Naive thymus-derived CD4-positive, alpha-beta T cell (primary cell): ENCODE measurements around the gene RASSF8. TPM values are rescaled to one million over a fixed set of nuclear protein-coding genes. Genes with fewer than 3 reads are reported as not detected.

ENCODE experiments used
- ATAC-seq: fragments of 150-1000 bp; cut with Tn5 transposase; 2 replicates; pipeline ENCODE4 v1.10.0; 2021; ENCODE audit warnings: mild to moderate bottlenecking, moderate library complexity
- CTCF ChIA-PET: fragments of 350-600 bp; sonication (Branson Sonifier 250); formaldehyde crosslinking; loops from one replicate; lab custom pipeline; 2021; ENCODE audit warnings: antibody characterized with exemption; lab: Charles Lee
- POLR2A ChIA-PET: fragments of 350-600 bp; sonication (Branson Sonifier 250); formaldehyde crosslinking; loops from one replicate; lab custom pipeline; 2021; ENCODE audit warnings: antibody characterized with exemption, inconsistent platforms; lab: Charles Lee
- DNase-seq, 9 donors: peaks; one replicate each; pipeline versions ENCODE4 v3.0.0 to v3.0.0-alpha.2; 2020 to 2022; ENCODE audit warnings: mixed read lengths in 1 of 9
- H3K27ac ChIP-seq: one replicate; pipeline ENCODE4 v1.7.0; 2013; ENCODE audit warnings: mild to moderate bottlenecking, low read depth, low read length, moderate library complexity
- H3K27me3 ChIP-seq, 2 donors: one replicate each; pipeline ENCODE4 v1.7.0; 2013; ENCODE audit warnings: low read length in 2 of 2, mild to moderate bottlenecking in 2 of 2, moderate library complexity in 2 of 2; ENCODE audit not compliant: control insufficient read depth in 2 of 2, insufficient read depth in 2 of 2
- H3K36me3 ChIP-seq, 3 experiments: 1 replicate in 2 of 3; 2 replicates in 1 of 3; pipeline ENCODE4 v1.7.0; 2013; ENCODE audit warnings: low read length in 3 of 3, mild to moderate bottlenecking in 3 of 3, moderate library complexity in 1 of 3; ENCODE audit not compliant: insufficient read depth in 3 of 3, control insufficient read depth in 2 of 3
- H3K4me1 ChIP-seq, 2 donors: one replicate each; pipeline ENCODE4 v1.7.0; 2013; ENCODE audit warnings: low read length in 2 of 2, mild to moderate bottlenecking in 2 of 2, moderate library complexity in 1 of 2; ENCODE audit not compliant: control insufficient read depth in 2 of 2, insufficient read depth in 2 of 2
- H3K4me3 ChIP-seq: 2 replicates; pipeline ENCODE4 v1.7.0; 2013; ENCODE audit warnings: mild to moderate bottlenecking, low read length
- H3K9me3 ChIP-seq, 3 experiments: 1 replicate in 2 of 3; 2 replicates in 1 of 3; pipeline ENCODE4 v1.7.0; 2013; ENCODE audit warnings: low read length in 3 of 3; ENCODE audit not compliant: control insufficient read depth in 2 of 3
- H3K27ac Mint-ChIP-seq, 9 donors: one replicate each; pipeline ENCODE4 v1.8.0; 2020 to 2022; ENCODE audit warnings: mixed read lengths in 9 of 9, mild to moderate bottlenecking in 8 of 9, moderate library complexity in 5 of 9, inconsistent platforms in 2 of 9
- H3K27me3 Mint-ChIP-seq, 5 donors: one replicate each; pipeline ENCODE4 v1.8.0; 2021 to 2022; ENCODE audit warnings: mixed read lengths in 5 of 5, mild to moderate bottlenecking in 1 of 5
- H3K36me3 Mint-ChIP-seq, 5 donors: one replicate each; pipeline ENCODE4 v1.8.0; 2020 to 2022; ENCODE audit warnings: mixed read lengths in 5 of 5, mild to moderate bottlenecking in 3 of 5, inconsistent platforms in 1 of 5
- H3K4me1 Mint-ChIP-seq, 7 donors: one replicate each; pipeline ENCODE4 v1.8.0; 2020 to 2022; ENCODE audit warnings: mixed read lengths in 7 of 7, mild to moderate bottlenecking in 3 of 7, inconsistent platforms in 1 of 7
- H3K4me3 Mint-ChIP-seq, 10 donors: one replicate each; pipeline ENCODE4 v1.8.0; 2020 to 2022; ENCODE audit warnings: mild to moderate bottlenecking in 10 of 10, mixed read lengths in 10 of 10, moderate library complexity in 6 of 10, inconsistent platforms in 2 of 10
- H3K9me3 Mint-ChIP-seq, 11 donors: one replicate each; pipeline ENCODE4 v1.8.0; 2020 to 2022; ENCODE audit warnings: mixed read lengths in 11 of 11, mild to moderate bottlenecking in 4 of 11, inconsistent platforms in 1 of 11, moderate library complexity in 1 of 11
- intact Hi-C, 2 donors: fragments of 100-400 bp; cut with micrococcal nuclease; formaldehyde crosslinking; loops; one replicate each; pipeline ENCODE4 v1.15.1; 2023
- polyA plus RNA-seq, 2 donors: library from polyadenylated mRNA; unstranded; fragments of 300-500 nt; fragmentation: Illumina TruSeq; gene quantifications; one replicate each; pipeline ENCODE4 v1.2.3, GENCODE V29; 2021
- total RNA-seq, 6 experiments: library from RNA in 5 of 6; stranded (reverse) in 5 of 6; gene quantifications; 1 replicate in 5 of 6; 2 replicates in 1 of 6; pipeline ENCODE4 v1.2.3 and lab custom pipeline; 2021 to 2026

RASSF8 gene, protein sequence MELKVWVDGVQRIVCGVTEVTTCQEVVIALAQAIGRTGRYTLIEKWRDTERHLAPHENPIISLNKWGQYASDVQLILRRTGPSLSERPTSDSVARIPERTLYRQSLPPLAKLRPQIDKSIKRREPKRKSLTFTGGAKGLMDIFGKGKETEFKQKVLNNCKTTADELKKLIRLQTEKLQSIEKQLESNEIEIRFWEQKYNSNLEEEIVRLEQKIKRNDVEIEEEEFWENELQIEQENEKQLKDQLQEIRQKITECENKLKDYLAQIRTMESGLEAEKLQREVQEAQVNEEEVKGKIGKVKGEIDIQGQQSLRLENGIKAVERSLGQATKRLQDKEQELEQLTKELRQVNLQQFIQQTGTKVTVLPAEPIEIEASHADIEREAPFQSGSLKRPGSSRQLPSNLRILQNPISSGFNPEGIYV
- total RNA-seq (under 1 TPM in 3 of 5 experiments, not detected in 2; 0.10 to 0.64 (median 0.27) TPM), polyA plus RNA-seq (under 1 TPM in 1 of 2 donors, not detected in 1; 0.03 TPM), total RNA-seq (lab: John Stamatoyannopoulos, UW) (0.94 reads per million)

GRCh38 chr12:25958428-25959070 is at the start of gene RASSF8:
TSS of gene RASSF8 (plus strand) at chr12:25958682. CDS start at chr12:26055344, 96,662 bp downstream.
- ChIA-PET POLR2A (no interaction called here), CTCF (no interaction called here)
- Histone ChIP-seq H3K9me3 (no peaks in the 10 kb centered on the region), H3K27ac (no peak within 1 kb of the TSS), H3K4me1 (peaks cover 4 to 5% of the 10 kb centered on the region in 2 donors), H3K36me3 (no peaks in the 10 kb centered on the region), H3K4me3 (peak within 1 kb of the TSS; percentile 40), H3K27me3 (peaks cover 0 to 3% of the 10 kb centered on the region in 2 donors)
- peak in 4 of 9 donors; percentile 1 to 48 (median 20) for DNase-seq
- H3K9me3 Mint-ChIP-seq = peaks cover 0 to 4% (median 0%) of the 10 kb centered on the region in 11 donors
- H3K4me3 Mint-ChIP-seq = peak within 1 kb of the TSS; percentile 75 to 90 (median 83)
- H3K4me1 Mint-ChIP-seq = peaks cover 12 to 27% (median 21%) of the 10 kb centered on the region in 7 donors
- peaks cover 67 to 83% (median 74%) of the 10 kb centered on the region in 5 donors for H3K27me3 Mint-ChIP-seq
- peak; percentile 65 for ATAC-seq
- intact Hi-C loops = loop anchor here in 1 of 2 donors (5.0 kb wide), 1 partner anchor 164 kb away; no protein-coding TSS in a partner anchor
- peak within 1 kb of the TSS in 1 of 9 donors; percentile 13 for H3K27ac Mint-ChIP-seq
- peaks cover 0 to 2% (median 0%) of the 10 kb centered on the region in 5 donors for H3K36me3 Mint-ChIP-seq

GRCh38 chr12:25914551-25914950 is 43.9 kb upstream of the RASSF8 start:
- peaks cover 0 to 3% (median 0%) of the 10 kb centered on the region in 5 donors for H3K36me3 Mint-ChIP-seq

DNA sequence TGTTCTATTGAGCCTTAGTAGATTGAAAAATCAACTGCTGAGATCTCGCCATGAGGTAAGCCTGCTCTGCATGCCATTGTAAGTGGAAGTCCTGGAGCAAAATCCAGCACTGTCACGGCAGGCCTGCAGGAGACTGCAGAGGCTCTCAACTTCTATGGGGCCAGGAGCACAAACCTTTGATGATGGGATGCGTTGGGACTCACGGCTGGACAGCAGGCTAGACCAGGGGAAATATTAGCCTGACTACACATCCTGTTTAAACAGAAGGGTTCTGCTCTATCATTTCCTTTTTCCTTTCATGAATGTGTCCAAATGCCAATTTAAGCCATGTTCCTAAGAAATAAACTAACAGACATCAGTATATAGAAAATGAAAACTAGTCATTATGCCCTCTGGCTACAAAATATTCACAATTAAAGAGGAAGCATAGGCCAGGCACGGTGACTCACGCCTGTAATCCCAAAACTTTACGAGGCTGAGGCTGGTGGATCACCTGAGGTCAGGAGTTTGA is 33.9 kb upstream of the RASSF8 start:
- Histone ChIP-seq H3K4me1 (no peaks in the 10 kb centered on the region), H3K4me3 (no peak overlapping the region), H3K9me3 (no peaks in the 10 kb centered on the region), H3K36me3 (no peaks in the 10 kb centered on the region), H3K27me3 (no peaks in the 10 kb centered on the region), H3K27ac (no peak overlapping the region)
- Mint-ChIP-seq H3K9me3 (peaks cover 0 to 1% (median 0%) of the 10 kb centered on the region in 11 donors), H3K36me3 (no peaks in the 10 kb centered on the region), H3K27me3 (peaks cover 0 to 5% (median 2%) of the 10 kb centered on the region in 5 donors), H3K27ac (no peak overlapping the region), H3K4me1 (no peaks in the 10 kb centered on the region), H3K4me3 (no peak overlapping the region)
- DNase-seq (no peak), ATAC-seq (no peak)
- intact Hi-C loops = no loop called here
- CTCF ChIA-PET = no interaction called here
- POLR2A ChIA-PET = no interaction called here

More at GRCh38 chr12:25914551-25914950, 43.9 kb upstream of the RASSF8 start:
- Histone ChIP-seq H3K4me3 (no peak overlapping the region), H3K4me1 (no peaks in the 10 kb centered on the region), H3K27ac (no peak overlapping the region), H3K36me3 (no peaks in the 10 kb centered on the region), H3K27me3 (no peaks in the 10 kb centered on the region), H3K9me3 (no peaks in the 10 kb centered on the region)
- intact Hi-C loops = no loop called here
- no peak for ATAC-seq
- DNase-seq = no peak
- Mint-ChIP-seq H3K9me3 (peaks cover 0 to 8% (median 0%) of the 10 kb centered on the region in 11 donors), H3K27me3 (peaks cover 2 to 22% (median 10%) of the 10 kb centered on the region in 5 donors), H3K4me3 (no peak overlapping the region), H3K4me1 (no peaks in the 10 kb centered on the region), H3K27ac (no peak overlapping the region)
- POLR2A ChIA-PET = no interaction called here
- CTCF ChIA-PET = no interaction called here

- Mint-ChIP-seq H3K4me1 (no peaks in the 10 kb centered on the region), H3K27me3 (peaks cover 0 to 5% (median 2%) of the 10 kb centered on the region in 5 donors), H3K36me3 (no peaks in the 10 kb centered on the region), H3K9me3 (peaks cover 0 to 1% (median 0%) of the 10 kb centered on the region in 11 donors), H3K4me3 (no peak overlapping the region), H3K27ac (no peak overlapping the region)
- POLR2A ChIA-PET = no interaction called here
- H3K4me1 ChIP-seq = no peaks in the 10 kb centered on the region
- no peaks in the 10 kb centered on the region for H3K36me3 ChIP-seq
- no peaks in the 10 kb centered on the region for H3K9me3 ChIP-seq
- intact Hi-C loops = no loop called here
- DNase-seq (no peak), ATAC-seq (no peak)
- no peak overlapping the region for H3K27ac ChIP-seq
- CTCF ChIA-PET = no interaction called here
- H3K4me3 ChIP-seq = no peak overlapping the region
- H3K27me3 ChIP-seq = no peaks in the 10 kb centered on the region
These were observed 33.4 kb upstream of the RASSF8 start for GRCh38 chr12:25925064-25925463.

GRCh38 chr12:25926536-25926935 is 31.9 kb upstream of the RASSF8 start:
- Histone ChIP-seq H3K4me1 (no peaks in the 10 kb centered on the region), H3K36me3 (no peaks in the 10 kb centered on the region), H3K9me3 (no peaks in the 10 kb centered on the region), H3K4me3 (no peak overlapping the region), H3K27ac (no peak overlapping the region), H3K27me3 (no peaks in the 10 kb centered on the region)
- Mint-ChIP-seq H3K4me1 (no peaks in the 10 kb centered on the region), H3K4me3 (no peak overlapping the region), H3K9me3 (peaks cover 0 to 1% (median 0%) of the 10 kb centered on the region in 11 donors), H3K36me3 (no peaks in the 10 kb centered on the region), H3K27ac (no peak overlapping the region), H3K27me3 (peaks cover 0 to 5% (median 2%) of the 10 kb centered on the region in 5 donors)
- DNase-seq (no peak), ATAC-seq (no peak)
- CTCF ChIA-PET = no interaction called here
- intact Hi-C loops = no loop called here
- POLR2A ChIA-PET = no interaction called here

DNA sequence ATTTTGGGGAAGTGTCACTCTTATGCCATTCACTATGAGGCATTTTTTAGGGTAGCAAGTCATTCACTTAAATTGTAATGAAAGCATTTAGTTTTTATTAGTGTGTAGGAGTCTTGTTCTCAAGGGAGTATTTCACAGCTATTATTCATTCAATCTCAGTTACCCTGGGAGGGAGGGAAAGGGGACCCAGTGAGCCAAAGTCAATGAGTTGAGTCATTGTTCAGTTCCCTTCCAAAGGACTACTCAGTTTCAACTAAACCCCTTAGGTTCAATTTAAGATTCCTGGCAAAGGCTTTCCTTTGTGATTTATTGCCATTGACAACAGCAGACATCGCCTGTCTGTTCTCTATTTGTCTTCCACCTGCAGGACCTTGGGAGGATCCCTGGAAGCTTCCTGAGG is 29.3 kb upstream of the RASSF8 start:
- H3K4me1 Mint-ChIP-seq = no peaks in the 10 kb centered on the region
- H3K4me3 Mint-ChIP-seq = no peak overlapping the region
- ChIA-PET CTCF (no interaction called here), POLR2A (no interaction called here)
- ATAC-seq (no peak), DNase-seq (no peak)
- Histone ChIP-seq H3K36me3 (no peaks in the 10 kb centered on the region), H3K9me3 (no peaks in the 10 kb centered on the region), H3K4me1 (no peaks in the 10 kb centered on the region), H3K27me3 (no peaks in the 10 kb centered on the region), H3K27ac (no peak overlapping the region), H3K4me3 (no peak overlapping the region)
- H3K27ac Mint-ChIP-seq = no peak overlapping the region
- peaks cover 0 to 10% (median 4%) of the 10 kb centered on the region in 5 donors for H3K27me3 Mint-ChIP-seq
- H3K36me3 Mint-ChIP-seq = no peaks in the 10 kb centered on the region
- intact Hi-C loops = no loop called here
- peaks cover 0 to 1% (median 0%) of the 10 kb centered on the region in 11 donors for H3K9me3 Mint-ChIP-seq
